ENCODE measurements around the gene IL34. TPM values are rescaled to one million over a fixed set of nuclear protein-coding genes. Genes with fewer than 3 reads are reported as not detected.

IL34 gene
- total and polyA plus RNA-seq, 2 experiments from 2014 or later = 4.3 to 6.6 TPM

GRCh38 chr16:70678121-70678897, 31.9 kb downstream of the IL34 start (continued):
- TF ChIP-seq ZNF462 (CRISPR knock-in tag; IDR thresholded peaks at IDR 0.05) (no peak), POLR2AphosphoS5 (IDR thresholded peaks at IDR 0.05; ENCODE audit: low read depth) (no peak), NANOG (IDR thresholded peaks at IDR 0.05; ENCODE audit: borderline replicate concordance) (no peak)

- ATAC-seq (no peak; the same call in 2 of the 3 replicates), DNase-seq (ENCODE audit: low spot score) (peak; percentile 59)
- TF ChIP-seq CREB1 (CRISPR knock-in tag; IDR thresholded peaks at IDR 0.05; ENCODE audit: low read depth) (no peak), POLR2AphosphoS5 (IDR thresholded peaks at IDR 0.05; ENCODE audit: low read depth) (no peak)
- no peaks in the 10 kb centered on the region for H3K27me3 ChIP-seq (ENCODE audit: insufficient read depth)
- Mint-ChIP-seq H3K27ac (no peak overlapping the region), H3K4me3 (no peak overlapping the region; the same call in 2 of the 3 replicates), H3K4me1 (peaks cover 17% of the 10 kb centered on the region), H3K36me3 (ENCODE audit: low read depth) (peaks cover 9% of the 10 kb centered on the region; the same call in 2 of the 3 replicates), H3K27me3 (ENCODE audit: insufficient read depth, low read depth, poor library complexity) (peaks cover 6% of the 10 kb centered on the region), H3K9me3 (no peaks in the 10 kb centered on the region)
- H2AFZ ChIP-seq = no peak overlapping the region
- peaks cover 7% of the 10 kb centered on the region for H3K4me1 ChIP-seq (ENCODE audit: insufficient read depth)
- no peak overlapping the region for H3K27ac ChIP-seq (ENCODE audit: low read depth)
- H3K4me2 ChIP-seq = peak overlapping the region; percentile 75
- H4K20me1 ChIP-seq (replicated peaks; ENCODE audit: insufficient read depth) = no peaks in the 10 kb centered on the region; the same call in 1 of the 2 replicates
- no peaks in the 10 kb centered on the region for H3K9me2 ChIP-seq (ENCODE audit: insufficient read depth)
- H3K36me3 ChIP-seq (ENCODE audit: insufficient read depth) = no peaks in the 10 kb centered on the region
- H3K4me3 ChIP-seq = peak overlapping the region; percentile 41; the same call in 1 of the 2 replicates
- H3K79me2 ChIP-seq (replicated peaks; ENCODE audit: insufficient read depth) = no peaks in the 10 kb centered on the region
- H3F3A ChIP-seq (replicated peaks; ENCODE audit: low read depth) = 0 out of 2 replicates have a peak, but pooled peaks cover 5% of the 10 kb centered on the region
Measured at GRCh38 chr16:70678898-70679670, 32.7 kb downstream of the IL34 start.

Measured in GM23338 (cell line).